Gastroesophageal sphincter (tissue), 4 donors: ENCODE results near the gene SLC35G3. TPM values are rescaled to one million over a fixed set of nuclear protein-coding genes. Genes with fewer than 3 reads are reported as not detected.

Experiments used
- ATAC-seq: fragments of 150-250 bp; one replicate; pipeline ENCODE4 v1.9.1; 2016; ENCODE audit warnings: mild to moderate bottlenecking, moderate library complexity
- H3K27ac ChIP-seq, 4 donors: fragments of 200-600 bp; sonication (generic) in 3 of 4; 1 replicate in 3 of 4; 2 replicates in 1 of 4; pipeline ENCODE4 v1.5.1; 2016 to 2019
- H3K27me3 ChIP-seq: fragments of 200-600 bp; sonication (generic); one replicate; pipeline ENCODE4 v1.5.1; 2019
- H3K36me3 ChIP-seq, 2 donors: fragments of 200-600 bp; sonication (generic); one replicate each; pipeline ENCODE4 v1.5.1; 2019; ENCODE audit warnings: control low read depth in 1 of 2
- H3K4me1 ChIP-seq, 3 donors: fragments of 200-600 bp; sonication (generic); 1 replicate in 2 of 3; 2 replicates in 1 of 3; pipeline ENCODE4 v1.5.1; 2016 to 2019; ENCODE audit warnings: control low read depth in 2 of 3
- H3K4me3 ChIP-seq, 2 donors: fragments of 200-600 bp; sonication (generic); one replicate each; pipeline ENCODE4 v1.5.1; 2019; ENCODE audit warnings: mild to moderate bottlenecking in 1 of 2, moderate library complexity in 1 of 2
- H3K9me3 ChIP-seq, 3 donors: fragments of 200-600 bp; sonication (generic); one replicate each; pipeline ENCODE4 v1.5.1; 2017 to 2019; ENCODE audit warnings: control low read depth in 2 of 3
- CTCF ChIP-seq, 4 experiments: fragments of 200-600 bp in 2 of 4; fragments of 450-650 bp in 2 of 4; sonication (generic) in 1 of 4; IDR thresholded peaks; one replicate each; pipeline ENCODE4 v1.5.1; 2017 to 2019; ENCODE audit warnings: antibody characterized with exemption in 4 of 4, mild to moderate bottlenecking in 2 of 4, moderate library complexity in 2 of 4
- EP300 ChIP-seq: sonication (generic); formaldehyde crosslinking; IDR thresholded peaks from one replicate; pipeline ENCODE4 v1.6.1; 2017; ENCODE audit warnings: antibody characterized with exemption, mild to moderate bottlenecking
- POLR2A ChIP-seq, 2 donors: fragments of 450-650 bp; IDR thresholded peaks; one replicate each; pipeline ENCODE4 v1.6.1; 2017; ENCODE audit warnings: antibody characterized with exemption in 2 of 2, mild to moderate bottlenecking in 2 of 2, moderate library complexity in 1 of 2
- POLR2AphosphoS5 ChIP-seq: sonication (generic); formaldehyde crosslinking; IDR thresholded peaks from one replicate; pipeline ENCODE4 v1.6.1; 2017; ENCODE audit warnings: antibody characterized with exemption
- WGBS, 2 donors: methylation state at CpG; one replicate each; pipeline ENCODE4 v1.1.5; 2018; ENCODE audit warnings: low coverage in 1 of 2; 5-methylcytosine and 5-hydroxymethylcytosine counted together
- total RNA-seq, 4 donors: library from RNA; depleted of rRNA; stranded (reverse); fragments of >200 nt; gene quantifications; one replicate each; pipeline ENCODE4 v1.1.0, GENCODE V29; 2016

Gene SLC35G3
- total RNA-seq, 4 donors from 2014 or later = not detected

- Histone ChIP-seq H3K27ac (no peak within 1 kb of the TSS), H3K4me1 (peaks cover 0 to 3% (median 0%) of the 10 kb centered on the region in 3 donors), H3K4me3 (no peak within 1 kb of the TSS), H3K36me3 (no peaks in the 10 kb centered on the region), H3K27me3 (peaks cover 11% of the 10 kb centered on the region), H3K9me3 (no peaks in the 10 kb centered on the region)
- no peak for TF ChIP-seq EP300
- TF ChIP-seq CTCF (IDR thresholded peaks at IDR 0.05) = no peak
- TF ChIP-seq POLR2A (IDR thresholded peaks at IDR 0.05) = no peak
- no peak for TF ChIP-seq POLR2AphosphoS5
- ATAC-seq = no peak
- WGBS, 2 donors = 100% methylated on average over 2 of the region's 4 CpGs; no CpG with 5 or more reads in 1 of the 2 donors
Observed at GRCh38 chr17:35147375-35147905, 46.8 kb downstream of the SLC35G3 start, which contains the start of gene UNC45B. Gene UNC45B (plus strand): TSS chr17:35147817. CDS start chr17:35148264, 447 bp downstream.

GRCh38 chr17:35146214-35146833 is 47.9 kb downstream of the SLC35G3 start:
- Histone ChIP-seq H3K4me3 (no peak overlapping the region), H3K4me1 (peaks cover 0 to 10% (median 0%) of the 10 kb centered on the region in 3 donors), H3K27ac (no peak overlapping the region), H3K27me3 (peaks cover 11% of the 10 kb centered on the region), H3K9me3 (no peaks in the 10 kb centered on the region), H3K36me3 (no peaks in the 10 kb centered on the region)
- ATAC-seq = no peak
- WGBS, 2 donors = 67 to 68% methylated on average over 1 to 3 of the region's 4 CpGs
- no peak for TF ChIP-seq CTCF (IDR thresholded peaks at IDR 0.05)
- no peak for TF ChIP-seq EP300

- H3K4me1 ChIP-seq = peaks cover 0 to 22% (median 3%) of the 10 kb centered on the region in 3 donors
- WGBS, 2 donors = 62 to 95% methylated on average over 3 to 4 of the region's 4 CpGs
- no peak overlapping the region for H3K27ac ChIP-seq
- no peaks in the 10 kb centered on the region for H3K9me3 ChIP-seq
- H3K27me3 ChIP-seq = peaks cover 11% of the 10 kb centered on the region
- peaks cover 0 to 1% of the 10 kb centered on the region in 2 donors for H3K36me3 ChIP-seq
- no peak for TF ChIP-seq POLR2AphosphoS5
- no peak for TF ChIP-seq CTCF (IDR thresholded peaks at IDR 0.05)
- TF ChIP-seq EP300 = no peak
- TF ChIP-seq POLR2A (IDR thresholded peaks at IDR 0.05) = no peak
- no peak for ATAC-seq
- no peak overlapping the region for H3K4me3 ChIP-seq
Observed at GRCh38 chr17:35144840-35145239, 49.4 kb downstream of the SLC35G3 start.

Other genes with a start within 250 kb of the SLC35G3 start
- 1 to 10 TPM; 2.5 to 4.0 (median 2.8) TPM for gene CCT6B, start 232.9 kb downstream of the SLC35G3 start, total RNA-seq
- gene ZNF830, start 232.9 kb downstream of the SLC35G3 start, total RNA-seq = 10 to 100 TPM; 12.7 to 15.0 (median 13.5) TPM
- 10 to 100 TPM; 25.0 to 36.3 (median 29.9) TPM for gene LIG3, start 213.9 kb downstream of the SLC35G3 start, total RNA-seq
- 10 to 100 TPM; 16.7 to 43.8 (median 30.8) TPM for gene RFFL, start 130.7 kb downstream of the SLC35G3 start, total RNA-seq
- 10 to 100 TPM in 2 of 4 donors, 1 to 10 TPM in 2; 5.1 to 11.1 (median 9.1) TPM for gene RAD51D, start 74.5 kb downstream of the SLC35G3 start, total RNA-seq
- not detected for gene FNDC8, start 72.8 kb downstream of the SLC35G3 start, total RNA-seq
- gene NLE1, start 52.1 kb downstream of the SLC35G3 start, total RNA-seq = 10 to 100 TPM in 2 of 4 donors, 1 to 10 TPM in 2; 7.6 to 12.3 (median 9.3) TPM
- under 1 TPM in 3 of 4 donors, not detected in 1; 0.05 to 0.31 (median 0.13) TPM for gene UNC45B, start 46.6 kb downstream of the SLC35G3 start, total RNA-seq
- gene SLFN5, start 48.7 kb upstream of the SLC35G3 start, total RNA-seq = 10 to 100 TPM; 23.5 to 51.2 (median 31.1) TPM
- gene SLFN11, start 179.2 kb upstream of the SLC35G3 start, total RNA-seq = 10 to 100 TPM; 17.1 to 25.7 (median 22.2) TPM
- gene SLFN12, start 238.1 kb upstream of the SLC35G3 start, total RNA-seq = 10 to 100 TPM in 1 of 4 donors, 1 to 10 TPM in 3; 3.6 to 10.2 (median 6.9) TPM